HFFc6 (cell line): Measurements from ENCODE around the gene PRDM16. TPM values are rescaled to one million over a fixed set of nuclear protein-coding genes. Genes with fewer than 3 reads are reported as not detected.

Experiments
- DNase-seq: peaks from one replicate; pipeline ENCODE4 v3.0.0-alpha.2; 2018
- H3K27ac Mint-ChIP-seq: 2 replicates; pipeline ENCODE4 v1.8.0; 2020; ENCODE audit warnings: mild to moderate bottlenecking, mixed read lengths
- H3K27me3 Mint-ChIP-seq: 2 replicates; pipeline ENCODE4 v1.8.0; 2021; ENCODE audit warnings: mild to moderate bottlenecking, moderate library complexity, mixed read lengths; ENCODE audit not compliant: insufficient read depth
- H3K36me3 Mint-ChIP-seq: 2 replicates; pipeline ENCODE4 v1.8.0; 2021; ENCODE audit warnings: low read depth, mixed read lengths
- H3K4me1 Mint-ChIP-seq: 2 replicates; pipeline ENCODE4 v1.8.0; 2020; ENCODE audit warnings: low read depth, mixed read lengths
- H3K4me3 Mint-ChIP-seq: 2 replicates; pipeline ENCODE4 v1.8.0; 2020; ENCODE audit warnings: mild to moderate bottlenecking, moderate library complexity, mixed read lengths
- H3K9me3 Mint-ChIP-seq: 2 replicates; pipeline ENCODE4 v1.8.0; 2020; ENCODE audit warnings: mild to moderate bottlenecking, mixed read lengths
- total RNA-seq, 6 experiments: library from RNA; stranded (reverse); fragmentation: NEBNext Ultra II Directional; extraction: Animal tissue kit (Norgen Biotek cat#: 25700); gene quantifications; 2 replicates in 1 of 6; 3 replicates in 5 of 6; pipeline ENCODE4 v1.2.3, GENCODE V29; 2021
- TF ChIP-seq, protein P1 (sequence below): fragments of 200-600 bp; sonication (generic); IDR thresholded peaks from 2 replicates; pipeline ENCODE4 v1.5.0; 2021; ENCODE audit warnings: antibody characterized with exemption, mild to moderate bottlenecking

Gene PRDM16
- total RNA-seq, 6 experiments from 2014 or later: not detected

GRCh38 chr1:3030663-3031381 lies 38.2 kb upstream of the PRDM16 start:
- DNase-seq: no peak
- Mint-ChIP-seq H3K27me3 (peaks cover 3% of the 10 kb centered on the region), H3K27ac (no peak overlapping the region), H3K4me1 (no peaks in the 10 kb centered on the region), H3K4me3 (no peak overlapping the region), H3K9me3 (peaks cover 26% of the 10 kb centered on the region), H3K36me3 (0 out of 2 replicates have a peak, but pooled peaks cover 6% of the 10 kb centered on the region)
- TF ChIP-seq, protein P1, sequence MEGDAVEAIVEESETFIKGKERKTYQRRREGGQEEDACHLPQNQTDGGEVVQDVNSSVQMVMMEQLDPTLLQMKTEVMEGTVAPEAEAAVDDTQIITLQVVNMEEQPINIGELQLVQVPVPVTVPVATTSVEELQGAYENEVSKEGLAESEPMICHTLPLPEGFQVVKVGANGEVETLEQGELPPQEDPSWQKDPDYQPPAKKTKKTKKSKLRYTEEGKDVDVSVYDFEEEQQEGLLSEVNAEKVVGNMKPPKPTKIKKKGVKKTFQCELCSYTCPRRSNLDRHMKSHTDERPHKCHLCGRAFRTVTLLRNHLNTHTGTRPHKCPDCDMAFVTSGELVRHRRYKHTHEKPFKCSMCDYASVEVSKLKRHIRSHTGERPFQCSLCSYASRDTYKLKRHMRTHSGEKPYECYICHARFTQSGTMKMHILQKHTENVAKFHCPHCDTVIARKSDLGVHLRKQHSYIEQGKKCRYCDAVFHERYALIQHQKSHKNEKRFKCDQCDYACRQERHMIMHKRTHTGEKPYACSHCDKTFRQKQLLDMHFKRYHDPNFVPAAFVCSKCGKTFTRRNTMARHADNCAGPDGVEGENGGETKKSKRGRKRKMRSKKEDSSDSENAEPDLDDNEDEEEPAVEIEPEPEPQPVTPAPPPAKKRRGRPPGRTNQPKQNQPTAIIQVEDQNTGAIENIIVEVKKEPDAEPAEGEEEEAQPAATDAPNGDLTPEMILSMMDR: no peak

DNA sequence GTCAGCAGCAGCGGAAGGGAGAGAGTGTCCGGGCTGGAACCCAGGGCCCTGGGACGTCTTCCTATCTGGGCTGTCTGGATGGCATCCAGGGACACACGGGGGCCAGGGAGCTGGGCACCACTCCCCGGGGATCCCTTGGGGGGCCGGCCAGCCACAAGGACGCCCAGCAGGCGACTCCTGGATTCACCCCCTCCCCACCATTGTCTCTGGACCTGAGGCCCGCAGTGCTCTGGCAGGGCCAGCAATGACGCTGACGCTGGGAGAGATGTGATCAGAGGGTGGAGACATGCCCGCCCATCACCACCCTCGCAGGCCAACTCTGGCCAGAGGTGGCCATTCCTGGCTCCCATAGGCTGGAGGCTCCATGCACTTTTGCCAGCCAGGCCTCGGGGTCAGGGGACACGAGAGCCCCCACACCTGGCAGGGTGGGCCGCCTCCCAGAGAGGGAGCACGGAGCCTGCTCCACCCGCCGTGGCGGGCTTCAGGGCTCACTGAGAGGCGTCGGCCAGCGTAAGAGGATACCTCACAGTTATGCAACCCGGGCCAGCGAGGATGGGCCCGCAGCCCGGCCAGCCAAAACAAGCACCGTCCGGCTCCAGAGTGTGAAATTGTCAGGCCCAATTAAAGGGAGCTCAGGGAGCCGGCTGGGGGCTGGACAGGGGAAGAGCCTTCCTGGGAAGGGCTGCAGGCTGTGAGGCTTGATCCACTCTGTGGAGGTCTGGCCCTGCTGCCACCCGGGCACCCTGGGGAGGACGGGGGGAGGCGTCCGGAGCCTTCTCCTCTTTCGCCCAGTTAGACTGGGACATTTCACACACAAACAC lies 37.4 kb upstream of the PRDM16 start:
- H3K9me3 Mint-ChIP-seq: peaks cover 28% of the 10 kb centered on the region
- H3K27ac Mint-ChIP-seq: no peak overlapping the region
- no peak for DNase-seq
- H3K27me3 Mint-ChIP-seq: peaks cover 3% of the 10 kb centered on the region
- no peaks in the 10 kb centered on the region for H3K4me1 Mint-ChIP-seq
- H3K36me3 Mint-ChIP-seq: 0 out of 2 replicates have a peak, but pooled peaks cover 6% of the 10 kb centered on the region
- TF ChIP-seq, protein P1: no peak
- no peak overlapping the region for H3K4me3 Mint-ChIP-seq

DNA sequence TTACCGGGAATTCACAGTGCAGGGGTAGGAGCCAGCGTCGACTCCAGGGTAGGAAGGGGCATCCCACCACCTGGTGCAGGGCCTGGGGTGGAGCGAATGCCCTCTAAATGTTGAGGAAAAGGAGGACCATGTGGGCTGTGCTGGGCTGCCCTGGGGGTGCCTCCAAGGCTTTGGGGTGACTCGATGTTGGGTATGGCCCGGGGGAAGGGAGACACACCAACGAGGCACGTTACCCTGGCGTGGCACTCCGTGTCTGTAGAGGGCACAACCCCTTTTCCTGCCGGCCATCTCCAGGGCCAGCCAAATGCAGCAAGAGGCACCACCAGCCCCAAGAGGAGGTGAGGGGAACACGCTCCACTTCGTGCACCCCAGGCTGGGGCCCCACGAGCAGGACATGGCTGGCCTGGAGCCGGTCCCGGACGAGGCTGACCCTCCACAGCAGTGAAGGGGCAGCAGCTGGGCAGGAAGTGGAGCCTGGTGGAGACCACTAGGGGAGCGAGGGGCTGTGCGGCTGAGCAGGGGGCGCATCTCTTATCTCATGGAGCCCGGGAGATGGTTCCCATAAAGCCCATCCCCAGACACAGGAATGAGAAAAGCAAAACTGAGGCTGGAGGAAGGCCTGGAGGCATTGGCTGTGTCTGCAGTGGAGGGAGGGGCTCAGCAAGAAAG lies 36.5 kb upstream of the PRDM16 start:
- TF ChIP-seq, protein P1: no peak
- Mint-ChIP-seq H3K4me3 (no peak overlapping the region), H3K4me1 (no peaks in the 10 kb centered on the region), H3K36me3 (0 out of 2 replicates have a peak, but pooled peaks cover 6% of the 10 kb centered on the region), H3K27me3 (peaks cover 3% of the 10 kb centered on the region), H3K27ac (no peak overlapping the region), H3K9me3 (peaks cover 28% of the 10 kb centered on the region)
- no peak for DNase-seq

DNA sequence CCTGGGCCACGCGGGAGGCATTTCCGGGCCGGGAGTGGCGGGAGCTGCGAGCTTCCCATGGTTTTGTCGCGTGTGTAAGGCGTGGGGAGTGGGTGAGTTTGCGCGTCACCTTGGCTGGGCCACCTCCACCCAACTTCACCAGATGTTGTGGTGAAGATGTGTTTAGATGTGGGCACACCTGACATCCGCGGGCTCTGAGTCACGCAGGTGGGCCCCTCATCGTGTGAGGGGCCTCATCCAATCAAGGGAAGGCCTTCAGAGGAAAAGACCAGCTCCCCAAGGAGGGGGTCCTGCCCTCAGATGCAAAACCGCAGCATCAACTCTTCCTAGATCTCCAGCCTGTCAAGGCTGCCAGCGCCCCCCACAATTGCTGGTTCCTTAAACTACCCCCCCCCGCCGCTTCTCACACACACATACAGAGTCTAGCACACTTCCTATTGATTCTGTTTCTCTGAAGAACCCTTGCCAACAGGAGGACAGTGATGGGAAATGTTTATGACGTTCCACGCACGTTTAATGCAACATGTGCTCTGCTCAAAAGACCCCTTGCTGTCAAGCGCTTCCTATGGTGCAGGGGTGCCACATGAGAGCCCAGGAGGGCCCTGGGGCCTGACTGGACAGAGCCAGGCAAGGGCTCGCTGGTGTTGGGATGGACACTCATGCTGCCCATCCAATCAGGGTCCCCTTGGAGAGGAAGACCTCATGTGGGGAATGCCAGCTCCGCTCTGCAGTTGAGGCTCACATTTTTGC lies 35.8 kb upstream of the PRDM16 start:
- Mint-ChIP-seq H3K27ac (no peak overlapping the region), H3K27me3 (peaks cover 3% of the 10 kb centered on the region; the same call in 1 of the 2 replicates)
- TF ChIP-seq, protein P1: no peak

DNA sequence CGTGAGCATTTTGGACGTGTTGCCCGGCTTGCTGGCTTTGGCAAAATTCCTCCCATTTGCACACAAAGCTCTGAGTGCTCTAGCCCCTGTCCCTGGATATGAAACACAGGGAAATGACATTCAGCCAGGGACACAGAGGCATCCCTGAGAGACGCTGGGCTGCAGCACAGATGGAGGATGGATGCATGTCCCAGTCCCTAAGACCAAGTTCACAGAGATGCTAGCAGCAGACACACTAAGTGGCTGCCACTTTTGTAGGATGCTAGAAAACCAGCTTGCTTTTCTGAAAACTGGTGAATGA lies 35.3 kb upstream of the PRDM16 start:
- Mint-ChIP-seq H3K27me3 (peaks cover 3% of the 10 kb centered on the region; the same call in 1 of the 2 replicates), H3K4me1 (no peaks in the 10 kb centered on the region), H3K9me3 (peaks cover 36% of the 10 kb centered on the region), H3K27ac (no peak overlapping the region), H3K4me3 (no peak overlapping the region), H3K36me3 (0 out of 2 replicates have a peak, but pooled peaks cover 6% of the 10 kb centered on the region)
- TF ChIP-seq, protein P1: no peak
- DNase-seq: no peak

More for the DNA sequence above, 35.8 kb upstream of the PRDM16 start:
- 0 out of 2 replicates have a peak, but pooled peaks cover 6% of the 10 kb centered on the region for H3K36me3 Mint-ChIP-seq
- peaks cover 35% of the 10 kb centered on the region for H3K9me3 Mint-ChIP-seq
- no peaks in the 10 kb centered on the region for H3K4me1 Mint-ChIP-seq
- no peak for DNase-seq
- no peak overlapping the region for H3K4me3 Mint-ChIP-seq
